PC-9 (cell line): ENCODE results near the gene SLCO4A1.

Experiments used
- CTCF ChIP-seq: fragments of 200-600 bp; sonication (generic); conservative IDR thresholded peaks from 2 replicates; pipeline ENCODE4 v1.6.1; 2017; ENCODE audit warnings: mixed run types, antibody characterized with exemption, mild to moderate bottlenecking, moderate library complexity
- EZH2 ChIP-seq: fragments of 200-600 bp; sonication (generic); IDR thresholded peaks from 2 replicates; pipeline ENCODE4 v1.8.0; 2017; ENCODE audit warnings: antibody characterized with exemption, low read depth

GRCh38 chr20:62637521-62638054 is 4.7 kb upstream of the SLCO4A1 start:
- TF ChIP-seq CTCF (no peak), EZH2 (no peak)
